ENCODE measurements around the gene HMCN1.

Gene HMCN1

GRCh38 chr1:185733818-185734735 lies at the start of gene HMCN1:
HMCN1 (plus strand) TSS chr1:185734391; CDS start chr1:185734780, 389 bp downstream.
- Histone ChIP-seq H3K4me3 (ENCODE audit: low read depth, low read length) (peak within 1 kb of the TSS; percentile 79), H3K9me3 (ENCODE audit: control insufficient read depth, insufficient read depth, low read length) (no peaks in the 10 kb centered on the region), H3K27ac (ENCODE audit: low read depth, low read length) (peak within 1 kb of the TSS; percentile 57), H3K9ac (ENCODE audit: low read depth, low read length) (peak within 1 kb of the TSS; percentile 11; the same call in 1 of the 2 replicates), H3K4me1 (ENCODE audit: control insufficient read depth, insufficient read depth, low read length) (peaks cover 14% of the 10 kb centered on the region), H3K27me3 (ENCODE audit: control insufficient read depth, insufficient read depth, low read length) (peaks cover 27% of the 10 kb centered on the region), H3K36me3 (ENCODE audit: control insufficient read depth, insufficient read depth, low read length) (no peaks in the 10 kb centered on the region)

GRCh38 chr1:185686821-185687778 lies 47.1 kb upstream of the HMCN1 start:
- H3K27ac ChIP-seq (ENCODE audit: low read depth, low read length) = no peak overlapping the region
- H3K4me1 ChIP-seq (ENCODE audit: control insufficient read depth, insufficient read depth, low read length) = no peaks in the 10 kb centered on the region
- H3K9ac ChIP-seq (ENCODE audit: low read depth, low read length) = no peak overlapping the region
- no peaks in the 10 kb centered on the region for H3K9me3 ChIP-seq (ENCODE audit: control insufficient read depth, insufficient read depth, low read length)
- no peak overlapping the region for H3K4me3 ChIP-seq (ENCODE audit: low read depth, low read length)
- no peaks in the 10 kb centered on the region for H3K36me3 ChIP-seq (ENCODE audit: control insufficient read depth, insufficient read depth, low read length)
- no peaks in the 10 kb centered on the region for H3K27me3 ChIP-seq (ENCODE audit: control insufficient read depth, insufficient read depth, low read length)

- Histone ChIP-seq H3K36me3 (ENCODE audit: control insufficient read depth, insufficient read depth, low read length) (no peaks in the 10 kb centered on the region), H3K27ac (ENCODE audit: low read depth, low read length) (no peak overlapping the region), H3K4me1 (ENCODE audit: control insufficient read depth, insufficient read depth, low read length) (peaks cover 3% of the 10 kb centered on the region; the same call in 1 of the 2 replicates), H3K9ac (ENCODE audit: low read depth, low read length) (no peak overlapping the region), H3K27me3 (ENCODE audit: control insufficient read depth, insufficient read depth, low read length) (no peaks in the 10 kb centered on the region), H3K9me3 (ENCODE audit: control insufficient read depth, insufficient read depth, low read length) (no peaks in the 10 kb centered on the region), H3K4me3 (ENCODE audit: low read depth, low read length) (no peak overlapping the region)
Measured at GRCh38 chr1:185690527-185690926, 43.7 kb upstream of the HMCN1 start.

GRCh38 chr1:185693654-185694053 lies 40.5 kb upstream of the HMCN1 start:
- Histone ChIP-seq H3K36me3 (ENCODE audit: control insufficient read depth, insufficient read depth, low read length) (no peaks in the 10 kb centered on the region), H3K4me1 (ENCODE audit: control insufficient read depth, insufficient read depth, low read length) (peaks cover 3% of the 10 kb centered on the region; the same call in 1 of the 2 replicates), H3K9ac (ENCODE audit: low read depth, low read length) (no peak overlapping the region), H3K4me3 (ENCODE audit: low read depth, low read length) (no peak overlapping the region), H3K27ac (ENCODE audit: low read depth, low read length) (no peak overlapping the region), H3K27me3 (ENCODE audit: control insufficient read depth, insufficient read depth, low read length) (peaks cover 2% of the 10 kb centered on the region), H3K9me3 (ENCODE audit: control insufficient read depth, insufficient read depth, low read length) (no peaks in the 10 kb centered on the region)

- peaks cover 3% of the 10 kb centered on the region; the same call in 1 of the 2 replicates for H3K4me1 ChIP-seq (ENCODE audit: control insufficient read depth, insufficient read depth, low read length)
- no peaks in the 10 kb centered on the region for H3K9me3 ChIP-seq (ENCODE audit: control insufficient read depth, insufficient read depth, low read length)
- H3K36me3 ChIP-seq (ENCODE audit: control insufficient read depth, insufficient read depth, low read length) = no peaks in the 10 kb centered on the region
- no peak overlapping the region for H3K4me3 ChIP-seq (ENCODE audit: low read depth, low read length)
- no peak overlapping the region for H3K27ac ChIP-seq (ENCODE audit: low read depth, low read length)
- peaks cover 6% of the 10 kb centered on the region for H3K27me3 ChIP-seq (ENCODE audit: control insufficient read depth, insufficient read depth, low read length)
- no peak overlapping the region for H3K9ac ChIP-seq (ENCODE audit: low read depth, low read length)
Measured at GRCh38 chr1:185694081-185694480, 40.1 kb upstream of the HMCN1 start.

GRCh38 chr1:185695299-185695698 lies 38.9 kb upstream of the HMCN1 start:
- Histone ChIP-seq H3K36me3 (ENCODE audit: control insufficient read depth, insufficient read depth, low read length) (no peaks in the 10 kb centered on the region), H3K4me3 (ENCODE audit: low read depth, low read length) (no peak overlapping the region), H3K4me1 (ENCODE audit: control insufficient read depth, insufficient read depth, low read length) (peaks cover 12% of the 10 kb centered on the region), H3K27me3 (ENCODE audit: control insufficient read depth, insufficient read depth, low read length) (peaks cover 12% of the 10 kb centered on the region), H3K9me3 (ENCODE audit: control insufficient read depth, insufficient read depth, low read length) (no peaks in the 10 kb centered on the region), H3K27ac (ENCODE audit: low read depth, low read length) (no peak overlapping the region), H3K9ac (ENCODE audit: low read depth, low read length) (no peak overlapping the region)

GRCh38 chr1:185696422-185697150 lies 37.6 kb upstream of the HMCN1 start:
- no peak overlapping the region for H3K4me3 ChIP-seq (ENCODE audit: low read depth, low read length)
- no peaks in the 10 kb centered on the region for H3K36me3 ChIP-seq (ENCODE audit: control insufficient read depth, insufficient read depth, low read length)
- H3K27ac ChIP-seq (ENCODE audit: low read depth, low read length) = no peak overlapping the region
- H3K9ac ChIP-seq (ENCODE audit: low read depth, low read length) = no peak overlapping the region
- H3K27me3 ChIP-seq (ENCODE audit: control insufficient read depth, insufficient read depth, low read length) = peaks cover 25% of the 10 kb centered on the region
- peaks cover 15% of the 10 kb centered on the region for H3K4me1 ChIP-seq (ENCODE audit: control insufficient read depth, insufficient read depth, low read length)
- H3K9me3 ChIP-seq (ENCODE audit: control insufficient read depth, insufficient read depth, low read length) = no peaks in the 10 kb centered on the region

- H3K27ac ChIP-seq (ENCODE audit: low read depth, low read length) = no peak overlapping the region
- no peak overlapping the region for H3K9ac ChIP-seq (ENCODE audit: low read depth, low read length)
- no peak overlapping the region for H3K4me3 ChIP-seq (ENCODE audit: low read depth, low read length)
- peaks cover 26% of the 10 kb centered on the region for H3K27me3 ChIP-seq (ENCODE audit: control insufficient read depth, insufficient read depth, low read length)
- H3K9me3 ChIP-seq (ENCODE audit: control insufficient read depth, insufficient read depth, low read length) = no peaks in the 10 kb centered on the region
- H3K4me1 ChIP-seq (ENCODE audit: control insufficient read depth, insufficient read depth, low read length) = peaks cover 12% of the 10 kb centered on the region
- no peaks in the 10 kb centered on the region for H3K36me3 ChIP-seq (ENCODE audit: control insufficient read depth, insufficient read depth, low read length)
Measured at GRCh38 chr1:185699874-185700273, 34.3 kb upstream of the HMCN1 start.

GRCh38 chr1:185701650-185702049 lies 32.5 kb upstream of the HMCN1 start:
- Histone ChIP-seq H3K27ac (ENCODE audit: low read depth, low read length) (no peak overlapping the region), H3K9ac (ENCODE audit: low read depth, low read length) (no peak overlapping the region), H3K27me3 (ENCODE audit: control insufficient read depth, insufficient read depth, low read length) (peaks cover 26% of the 10 kb centered on the region), H3K36me3 (ENCODE audit: control insufficient read depth, insufficient read depth, low read length) (no peaks in the 10 kb centered on the region), H3K4me1 (ENCODE audit: control insufficient read depth, insufficient read depth, low read length) (peaks cover 12% of the 10 kb centered on the region), H3K4me3 (ENCODE audit: low read depth, low read length) (no peak overlapping the region), H3K9me3 (ENCODE audit: control insufficient read depth, insufficient read depth, low read length) (0 out of 2 replicates have a peak, but pooled peaks cover 5% of the 10 kb centered on the region)

- H3K4me3 ChIP-seq (ENCODE audit: low read depth, low read length) = no peak overlapping the region
- peaks cover 19% of the 10 kb centered on the region for H3K27me3 ChIP-seq (ENCODE audit: control insufficient read depth, insufficient read depth, low read length)
- no peaks in the 10 kb centered on the region for H3K36me3 ChIP-seq (ENCODE audit: control insufficient read depth, insufficient read depth, low read length)
- no peak overlapping the region for H3K27ac ChIP-seq (ENCODE audit: low read depth, low read length)
- H3K9me3 ChIP-seq (ENCODE audit: control insufficient read depth, insufficient read depth, low read length) = peaks cover 19% of the 10 kb centered on the region
- peaks cover 12% of the 10 kb centered on the region for H3K4me1 ChIP-seq (ENCODE audit: control insufficient read depth, insufficient read depth, low read length)
- no peak overlapping the region for H3K9ac ChIP-seq (ENCODE audit: low read depth, low read length)
Measured at GRCh38 chr1:185704181-185704580, 30.0 kb upstream of the HMCN1 start.

All from HUES48 (cell line).